Measurements from ENCODE around the gene KRT80. TPM values are rescaled to one million over a fixed set of nuclear protein-coding genes. Genes with fewer than 3 reads are reported as not detected.

KRT80 gene
- total and polyA plus RNA-seq, 2 donors (not counting 3 experiments of a cell fraction or from before 2014, with no cell fraction given), result 13.6 to 23.7 TPM

GRCh38 chr12:52216807-52217206 is 25.0 kb upstream of the KRT80 start:
- intact Hi-C loops (cut with micrococcal nuclease), result loop anchor here (10.0 kb wide), 1 partner anchor 658 kb away; no protein-coding TSS in a partner anchor
- TF ChIP-seq POLR2A (IDR thresholded peaks at IDR 0.05; ENCODE audit: low read depth, low read length) (no peak), GATA2 (IDR thresholded peaks at IDR 0.05; ENCODE audit: insufficient read depth, insufficient read length, low read depth, low read length) (no peak), MYC (IDR thresholded peaks at IDR 0.05; ENCODE audit: low read depth, low read length) (no peak), FOS (IDR thresholded peaks at IDR 0.05; ENCODE audit: borderline replicate concordance, insufficient read depth, low read length) (no peak), JUN (IDR thresholded peaks at IDR 0.05; ENCODE audit: borderline replicate concordance, insufficient read depth, insufficient read length, low read depth) (no peak)
- TF ChIP-seq, protein P1, sequence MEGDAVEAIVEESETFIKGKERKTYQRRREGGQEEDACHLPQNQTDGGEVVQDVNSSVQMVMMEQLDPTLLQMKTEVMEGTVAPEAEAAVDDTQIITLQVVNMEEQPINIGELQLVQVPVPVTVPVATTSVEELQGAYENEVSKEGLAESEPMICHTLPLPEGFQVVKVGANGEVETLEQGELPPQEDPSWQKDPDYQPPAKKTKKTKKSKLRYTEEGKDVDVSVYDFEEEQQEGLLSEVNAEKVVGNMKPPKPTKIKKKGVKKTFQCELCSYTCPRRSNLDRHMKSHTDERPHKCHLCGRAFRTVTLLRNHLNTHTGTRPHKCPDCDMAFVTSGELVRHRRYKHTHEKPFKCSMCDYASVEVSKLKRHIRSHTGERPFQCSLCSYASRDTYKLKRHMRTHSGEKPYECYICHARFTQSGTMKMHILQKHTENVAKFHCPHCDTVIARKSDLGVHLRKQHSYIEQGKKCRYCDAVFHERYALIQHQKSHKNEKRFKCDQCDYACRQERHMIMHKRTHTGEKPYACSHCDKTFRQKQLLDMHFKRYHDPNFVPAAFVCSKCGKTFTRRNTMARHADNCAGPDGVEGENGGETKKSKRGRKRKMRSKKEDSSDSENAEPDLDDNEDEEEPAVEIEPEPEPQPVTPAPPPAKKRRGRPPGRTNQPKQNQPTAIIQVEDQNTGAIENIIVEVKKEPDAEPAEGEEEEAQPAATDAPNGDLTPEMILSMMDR (IDR thresholded peaks at IDR 0.05; ENCODE audit: extremely low read depth in 1 of 2, insufficient read depth in 1 of 2, low read depth in 1 of 2, low read length in 2 of 2), result no peak
- Histone ChIP-seq H3K27me3 (ENCODE audit: control insufficient read depth in 2 of 2, insufficient read depth in 2 of 2, low read length in 2 of 2) (no peaks in the 10 kb centered on the region), H3K27ac (ENCODE audit: insufficient read depth, low read depth, low read length) (peak overlapping the region; percentile 96), H3K9me1 (replicated peaks; ENCODE audit: control insufficient read depth, extremely low read depth, insufficient read depth, low read length) (no peaks in the 10 kb centered on the region), H3K36me3 (ENCODE audit: control insufficient read depth in 2 of 2, extremely low read depth in 1 of 2, insufficient read depth in 2 of 2, low read length in 2 of 2) (no peaks in the 10 kb centered on the region), H3K4me1 (ENCODE audit: control insufficient read depth, extremely low read depth, insufficient read depth, low read length) (peaks cover 35% of the 10 kb centered on the region), H3K9me3 (replicated peaks; ENCODE audit: control insufficient read depth, insufficient read depth, low read length) (no peaks in the 10 kb centered on the region), H2AFZ (ENCODE audit: low read depth, low read length) (no peak overlapping the region), H3K79me2 (ENCODE audit: control insufficient read depth, insufficient read depth, low read length) (no peaks in the 10 kb centered on the region), H3K4me3 (replicated peaks in 1 of 3; ENCODE audit: insufficient read depth in 1 of 3, low read depth in 1 of 3, low read length in 3 of 3) (no peak overlapping the region), H4K20me1 (replicated peaks; ENCODE audit: control insufficient read depth, extremely low read depth, insufficient read depth, low read length) (no peaks in the 10 kb centered on the region), H3K4me2 (ENCODE audit: insufficient read depth, low read length) (peak overlapping the region; percentile 32), H3K9ac (replicated peaks; ENCODE audit: extremely low read depth, insufficient read depth, low read length) (no peak overlapping the region)
- POLR2A ChIA-PET, result interaction anchor here (2.5 kb wide), 1 partner anchor 25 kb away, joined by 13 read pairs; the partner anchor contains the start of gene KRT80
- dilution Hi-C loops (cut with MboI; ENCODE audit: extremely low pct_ligation_motif_present, low sequenced_read_pairs), result no loop called here
- no TSS peak for BruUV-seq (replicated peaks)
- peak; percentile 35 for DNase-seq (ENCODE audit: low read depth, low spot score)
- CTCF ChIA-PET, result interaction anchor here (0.9 to 8.1 kb wide), 7 partner anchors 9 to 654 kb away, joined by 3 to 138 read pairs (median 4); partner anchors contain the start of gene KRT80
- FAIRE-seq, result no peak

Measured in endothelial cell of umbilical vein (primary cell).